ENCODE data around the gene RAB44.
"Not testable (repeated sequence)": the region's sequence is repeated elsewhere in the genome, so short reads cannot be mapped to it uniquely, and the experiment has no call there.

Gene RAB44

GRCh38 chr6:36697481-36697903 is at the start of gene RAB44:
RAB44 (plus strand) TSS chr6:36697826; CDS start chr6:36704236, 6,410 bp downstream.
- Histone ChIP-seq H3K27me3 (ENCODE audit: low read depth, low read length) (no peaks in the 10 kb centered on the region), H3K4me3 (ENCODE audit: low read depth in 1 of 2, low read length in 2 of 2) (no peak within 1 kb of the TSS), H3K4me1 (ENCODE audit: control insufficient read depth in 1 of 2, insufficient read depth in 2 of 2, low read length in 2 of 2) (peaks cover 0 to under 1% of the 10 kb centered on the region in 2 donors), H3K9me3 (ENCODE audit: control insufficient read depth in 1 of 2, low read length in 2 of 2) (no peaks in the 10 kb centered on the region), H3K36me3 (ENCODE audit: control insufficient read depth in 1 of 2, insufficient read depth in 2 of 2, low read length in 2 of 2) (no peaks in the 10 kb centered on the region), H3K27ac (ENCODE audit: low read length) (no peak within 1 kb of the TSS)

DNA sequence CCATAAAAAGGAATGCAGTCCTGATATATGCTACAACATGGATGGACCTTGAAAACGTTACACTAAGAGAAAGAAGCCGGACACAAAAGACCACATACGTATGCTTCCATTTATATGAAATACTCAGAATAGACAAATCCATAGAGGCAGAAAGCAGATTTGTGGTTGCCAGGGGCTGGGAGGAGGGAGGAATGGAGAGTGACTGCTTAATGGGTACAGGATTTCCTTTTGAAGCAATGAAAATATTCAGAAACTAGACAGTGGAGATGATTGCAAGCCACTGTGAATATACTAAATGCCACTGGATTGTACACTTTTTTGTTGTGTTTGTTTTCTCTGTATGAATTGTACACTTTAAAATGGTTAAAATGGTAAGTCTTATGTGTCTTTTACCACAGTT is 48.5 kb upstream of the RAB44 start:
- peaks cover 0 to 9% of the 10 kb centered on the region in 2 donors for H3K4me1 ChIP-seq (ENCODE audit: control insufficient read depth in 1 of 2, insufficient read depth in 2 of 2, low read length in 2 of 2)
- H3K36me3 ChIP-seq (ENCODE audit: control insufficient read depth in 1 of 2, insufficient read depth in 2 of 2, low read length in 2 of 2): no peaks in the 10 kb centered on the region
- no peak overlapping the region for H3K27ac ChIP-seq (ENCODE audit: low read length)
- no peak overlapping the region for H3K4me3 ChIP-seq (ENCODE audit: low read depth in 1 of 2, low read length in 2 of 2)
- no peaks in the 10 kb centered on the region for H3K9me3 ChIP-seq (ENCODE audit: control insufficient read depth in 1 of 2, low read length in 2 of 2)
- no peaks in the 10 kb centered on the region for H3K27me3 ChIP-seq (ENCODE audit: low read depth, low read length)

DNA sequence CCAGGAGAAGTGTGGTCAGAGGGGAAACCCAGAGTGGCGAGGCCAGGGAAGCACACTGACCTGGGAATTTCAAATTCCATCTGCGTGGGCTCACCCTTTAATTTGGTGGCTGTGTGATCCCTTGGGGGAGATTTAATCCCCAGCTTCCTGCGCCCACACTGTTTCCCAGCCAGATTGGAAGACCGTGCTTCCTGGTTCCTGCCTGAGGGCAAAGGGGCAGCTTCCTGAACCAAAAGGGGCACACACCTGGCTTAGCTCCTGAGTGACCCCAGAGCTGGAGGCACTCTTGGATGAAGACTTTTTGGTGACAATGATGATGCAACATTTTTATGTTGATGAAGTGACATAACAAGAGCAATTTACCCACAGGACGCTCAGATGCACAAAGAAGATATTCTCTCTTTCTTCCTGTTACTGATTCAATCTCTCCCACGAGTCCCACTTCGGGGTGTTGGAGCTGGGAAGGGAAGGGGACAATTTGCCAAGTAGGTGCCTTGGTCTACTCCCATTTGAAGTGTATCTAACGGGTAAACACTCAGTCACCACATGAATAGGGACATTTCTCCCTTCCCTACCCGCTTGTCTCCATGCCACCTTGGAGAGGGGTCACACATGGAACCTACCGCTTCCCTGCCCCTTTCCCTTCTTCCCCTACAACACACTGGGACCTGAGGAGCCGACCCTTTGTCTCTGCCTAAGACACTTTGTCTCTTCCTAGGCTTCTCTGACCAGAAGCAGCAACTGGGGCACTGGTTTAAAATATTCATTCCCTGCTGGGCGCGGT is 47.7 kb upstream of the RAB44 start:
- peaks cover 0 to 9% of the 10 kb centered on the region in 2 donors for H3K4me1 ChIP-seq (ENCODE audit: control insufficient read depth in 1 of 2, insufficient read depth in 2 of 2, low read length in 2 of 2)
- no peaks in the 10 kb centered on the region for H3K27me3 ChIP-seq (ENCODE audit: low read depth, low read length)
- H3K36me3 ChIP-seq (ENCODE audit: control insufficient read depth in 1 of 2, insufficient read depth in 2 of 2, low read length in 2 of 2): no peaks in the 10 kb centered on the region
- H3K4me3 ChIP-seq (ENCODE audit: low read depth in 1 of 2, low read length in 2 of 2): no peak overlapping the region
- H3K27ac ChIP-seq (ENCODE audit: low read length): no peak overlapping the region
- H3K9me3 ChIP-seq (ENCODE audit: control insufficient read depth in 1 of 2, low read length in 2 of 2): no peaks in the 10 kb centered on the region

- Histone ChIP-seq H3K36me3 (ENCODE audit: control insufficient read depth in 1 of 2, insufficient read depth in 2 of 2, low read length in 2 of 2) (no peaks in the 10 kb centered on the region), H3K9me3 (ENCODE audit: control insufficient read depth in 1 of 2, low read length in 2 of 2) (no peaks in the 10 kb centered on the region), H3K27me3 (ENCODE audit: low read depth, low read length) (no peaks in the 10 kb centered on the region), H3K4me3 (ENCODE audit: low read depth in 1 of 2, low read length in 2 of 2) (no peak overlapping the region), H3K4me1 (ENCODE audit: control insufficient read depth in 1 of 2, insufficient read depth in 2 of 2, low read length in 2 of 2) (peaks cover 0 to 9% of the 10 kb centered on the region in 2 donors), H3K27ac (ENCODE audit: low read length) (no peak overlapping the region)
These were observed 46.7 kb upstream of the RAB44 start for GRCh38 chr6:36650848-36651478.

DNA sequence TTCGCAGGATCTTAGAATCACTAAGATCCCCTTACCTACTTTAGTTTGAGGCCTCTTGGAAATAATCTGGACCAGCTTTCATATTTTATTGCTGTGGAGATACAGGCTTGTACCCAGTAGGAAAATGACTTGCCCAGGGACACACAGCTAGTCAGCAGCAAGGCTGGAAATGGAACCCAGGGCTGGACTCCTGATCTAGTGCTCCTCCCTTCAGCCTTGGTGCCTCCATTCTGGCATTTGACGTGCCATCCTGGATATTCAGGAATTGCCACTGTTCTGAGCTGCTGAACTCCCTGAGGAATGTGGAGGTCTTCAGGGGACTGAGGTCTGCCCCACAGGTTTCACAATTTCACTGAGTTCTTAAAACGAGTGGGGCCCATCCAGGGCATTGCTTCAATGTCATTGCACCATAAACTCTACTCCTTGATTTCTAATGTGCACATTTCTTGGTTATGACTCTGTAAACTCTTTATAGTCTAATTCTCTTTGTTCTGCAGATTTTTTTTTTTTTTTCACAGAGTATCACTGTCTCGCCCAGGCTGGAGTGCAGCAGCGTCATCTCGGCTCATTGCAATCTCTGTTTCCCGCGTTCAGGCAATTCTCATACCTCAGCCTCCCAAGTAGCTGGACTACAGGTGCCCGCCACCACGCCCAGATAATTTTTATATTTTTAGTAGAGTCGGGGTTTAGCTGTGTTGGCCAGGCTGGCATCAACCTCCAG is 45.8 kb upstream of the RAB44 start:
- H3K36me3 ChIP-seq (ENCODE audit: control insufficient read depth in 1 of 2, insufficient read depth in 2 of 2, low read length in 2 of 2): no peaks in the 10 kb centered on the region
- H3K9me3 ChIP-seq (ENCODE audit: control insufficient read depth in 1 of 2, low read length in 2 of 2): no peaks in the 10 kb centered on the region
- H3K27me3 ChIP-seq (ENCODE audit: low read depth, low read length): no peaks in the 10 kb centered on the region
- no peak overlapping the region for H3K27ac ChIP-seq (ENCODE audit: low read length)
- no peak overlapping the region for H3K4me3 ChIP-seq (ENCODE audit: low read depth in 1 of 2, low read length in 2 of 2)
- peaks cover 0 to 9% of the 10 kb centered on the region in 2 donors for H3K4me1 ChIP-seq (ENCODE audit: control insufficient read depth in 1 of 2, insufficient read depth in 2 of 2, low read length in 2 of 2)

DNA sequence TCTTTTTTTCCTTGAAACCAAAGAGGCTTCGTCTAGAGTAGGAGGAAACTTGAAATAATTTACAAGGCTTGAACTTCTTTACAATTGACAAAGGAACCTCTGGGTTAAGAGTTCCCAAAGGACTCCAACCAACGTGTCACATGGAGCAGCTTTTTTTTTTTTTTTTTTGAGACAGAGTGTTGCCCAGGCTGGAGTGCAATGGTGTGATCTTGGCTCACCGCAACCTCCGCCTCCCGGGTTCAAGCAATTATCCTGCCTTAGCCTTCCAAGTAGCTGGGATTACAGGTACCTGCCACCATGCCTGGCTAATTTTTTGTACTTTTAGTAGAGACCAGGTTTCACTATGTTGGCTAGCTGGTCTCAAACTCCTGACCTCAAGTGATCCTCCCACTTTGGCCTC is 43.2 kb upstream of the RAB44 start:
- H3K9me3 ChIP-seq (ENCODE audit: control insufficient read depth in 1 of 2, low read length in 2 of 2); H3K27ac ChIP-seq (ENCODE audit: low read length); H3K4me3 ChIP-seq (ENCODE audit: low read depth in 1 of 2, low read length in 2 of 2); H3K4me1 ChIP-seq (ENCODE audit: control insufficient read depth in 1 of 2, insufficient read depth in 2 of 2, low read length in 2 of 2); H3K27me3 ChIP-seq (ENCODE audit: low read depth, low read length); H3K36me3 ChIP-seq (ENCODE audit: control insufficient read depth in 1 of 2, insufficient read depth in 2 of 2, low read length in 2 of 2): not testable (repeated sequence)

DNA sequence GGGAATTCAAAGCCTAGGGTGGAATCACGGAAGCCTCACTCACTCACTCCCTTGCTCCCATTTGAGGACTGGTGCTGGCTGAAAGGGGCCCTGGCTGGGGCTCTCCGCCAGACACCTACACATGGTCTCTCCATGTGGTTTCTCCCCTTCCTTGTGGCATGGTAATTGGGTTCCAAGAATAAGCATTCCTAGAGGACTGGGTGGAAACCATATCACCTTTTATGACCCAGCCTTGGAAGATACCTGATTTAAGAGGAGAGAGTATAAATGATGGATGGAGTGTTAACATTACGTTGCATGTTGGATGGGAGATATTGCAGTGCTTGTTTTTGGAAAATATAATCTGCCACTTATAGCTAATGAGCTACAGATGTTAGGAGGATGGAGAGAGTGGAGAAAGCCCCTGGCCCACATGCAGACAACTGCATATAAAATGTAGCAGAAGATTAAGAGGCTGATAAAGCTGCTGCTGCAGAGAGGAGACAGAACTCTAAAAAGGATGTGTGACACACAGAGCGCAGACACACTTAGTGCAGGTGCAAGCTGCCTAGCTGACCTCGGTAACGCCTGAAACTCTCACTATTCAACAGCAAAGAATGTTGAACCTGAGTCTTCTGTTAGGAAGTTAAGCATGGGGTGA is 42.4 kb upstream of the RAB44 start:
- no peak overlapping the region for H3K4me3 ChIP-seq (ENCODE audit: low read depth in 1 of 2, low read length in 2 of 2)
- peaks cover 0 to under 1% of the 10 kb centered on the region in 2 donors for H3K4me1 ChIP-seq (ENCODE audit: control insufficient read depth in 1 of 2, insufficient read depth in 2 of 2, low read length in 2 of 2)
- no peaks in the 10 kb centered on the region for H3K36me3 ChIP-seq (ENCODE audit: control insufficient read depth in 1 of 2, insufficient read depth in 2 of 2, low read length in 2 of 2)
- H3K27me3 ChIP-seq (ENCODE audit: low read depth, low read length): no peaks in the 10 kb centered on the region
- H3K27ac ChIP-seq (ENCODE audit: low read length): no peak overlapping the region
- H3K9me3 ChIP-seq (ENCODE audit: control insufficient read depth in 1 of 2, low read length in 2 of 2): no peaks in the 10 kb centered on the region

DNA sequence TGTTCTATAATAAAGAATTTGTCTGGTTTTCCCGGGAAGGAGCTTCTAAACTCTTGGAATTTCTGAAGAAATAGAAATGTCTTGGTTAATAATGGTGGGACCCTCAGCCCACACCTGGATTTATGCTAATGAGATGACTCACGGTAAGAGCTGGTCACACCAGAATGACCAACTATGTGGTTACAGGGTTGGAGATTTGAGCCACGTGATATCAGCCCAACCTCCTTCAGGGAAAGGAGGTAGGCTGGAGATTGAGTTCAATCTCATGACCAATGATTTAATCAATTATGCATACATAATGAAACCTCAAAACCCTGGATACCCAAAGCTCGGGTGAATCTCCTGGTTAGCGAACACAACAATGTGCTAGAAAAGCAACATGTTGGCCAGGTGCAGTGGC is 41.2 kb upstream of the RAB44 start:
- Histone ChIP-seq H3K36me3 (ENCODE audit: control insufficient read depth in 1 of 2, insufficient read depth in 2 of 2, low read length in 2 of 2) (no peaks in the 10 kb centered on the region), H3K27me3 (ENCODE audit: low read depth, low read length) (no peaks in the 10 kb centered on the region), H3K27ac (ENCODE audit: low read length) (no peak overlapping the region), H3K4me3 (ENCODE audit: low read depth in 1 of 2, low read length in 2 of 2) (no peak overlapping the region), H3K4me1 (ENCODE audit: control insufficient read depth in 1 of 2, insufficient read depth in 2 of 2, low read length in 2 of 2) (peaks cover 0 to 9% of the 10 kb centered on the region in 2 donors), H3K9me3 (ENCODE audit: control insufficient read depth in 1 of 2, low read length in 2 of 2) (no peaks in the 10 kb centered on the region)

DNA sequence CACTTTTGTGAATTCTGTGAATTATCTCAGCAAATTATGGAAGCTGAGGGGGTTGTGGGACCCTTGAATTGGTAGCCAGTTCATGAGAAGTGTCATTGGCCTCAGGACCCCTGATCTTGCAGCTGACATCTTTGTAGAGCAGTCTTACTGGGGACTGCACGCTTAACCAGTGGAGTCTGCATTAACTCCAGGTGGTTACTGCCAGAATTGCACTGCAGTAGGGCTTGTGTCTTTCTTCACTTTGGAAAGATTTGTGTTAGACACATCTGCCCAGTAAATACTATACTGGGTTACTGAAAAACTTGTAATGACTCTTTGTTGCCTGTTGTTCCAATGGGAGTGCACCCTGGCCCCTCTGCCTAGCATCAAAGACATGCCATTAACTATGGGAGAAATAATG is 40.4 kb upstream of the RAB44 start:
- no peaks in the 10 kb centered on the region for H3K27me3 ChIP-seq (ENCODE audit: low read depth, low read length)
- H3K36me3 ChIP-seq (ENCODE audit: control insufficient read depth in 1 of 2, insufficient read depth in 2 of 2, low read length in 2 of 2): no peaks in the 10 kb centered on the region
- H3K9me3 ChIP-seq (ENCODE audit: control insufficient read depth in 1 of 2, low read length in 2 of 2): no peaks in the 10 kb centered on the region
- H3K4me1 ChIP-seq (ENCODE audit: control insufficient read depth in 1 of 2, insufficient read depth in 2 of 2, low read length in 2 of 2): peaks cover 0 to 9% of the 10 kb centered on the region in 2 donors
- H3K27ac ChIP-seq (ENCODE audit: low read length): no peak overlapping the region
- H3K4me3 ChIP-seq (ENCODE audit: low read depth in 1 of 2, low read length in 2 of 2): no peak overlapping the region

GRCh38 chr6:36657942-36658544 is 39.6 kb upstream of the RAB44 start:
- H3K27ac ChIP-seq (ENCODE audit: low read length): no peak overlapping the region
- no peaks in the 10 kb centered on the region for H3K9me3 ChIP-seq (ENCODE audit: control insufficient read depth in 1 of 2, low read length in 2 of 2)
- no peaks in the 10 kb centered on the region for H3K36me3 ChIP-seq (ENCODE audit: control insufficient read depth in 1 of 2, insufficient read depth in 2 of 2, low read length in 2 of 2)
- peaks cover 0 to 9% of the 10 kb centered on the region in 2 donors for H3K4me1 ChIP-seq (ENCODE audit: control insufficient read depth in 1 of 2, insufficient read depth in 2 of 2, low read length in 2 of 2)
- no peaks in the 10 kb centered on the region for H3K27me3 ChIP-seq (ENCODE audit: low read depth, low read length)
- no peak overlapping the region for H3K4me3 ChIP-seq (ENCODE audit: low read depth in 1 of 2, low read length in 2 of 2)

- no peaks in the 10 kb centered on the region for H3K27me3 ChIP-seq (ENCODE audit: low read depth, low read length)
These were observed 38.4 kb upstream of the RAB44 start for GRCh38 chr6:36659271-36659670.

More at GRCh38 chr6:36659271-36659670, 38.4 kb upstream of the RAB44 start:
- no peak overlapping the region for H3K27ac ChIP-seq (ENCODE audit: low read length)
- H3K4me3 ChIP-seq (ENCODE audit: low read depth in 1 of 2, low read length in 2 of 2): no peak overlapping the region
- H3K9me3 ChIP-seq (ENCODE audit: control insufficient read depth in 1 of 2, low read length in 2 of 2): no peaks in the 10 kb centered on the region
- peaks cover 0 to 9% of the 10 kb centered on the region in 2 donors for H3K4me1 ChIP-seq (ENCODE audit: control insufficient read depth in 1 of 2, insufficient read depth in 2 of 2, low read length in 2 of 2)
- no peaks in the 10 kb centered on the region for H3K36me3 ChIP-seq (ENCODE audit: control insufficient read depth in 1 of 2, insufficient read depth in 2 of 2, low read length in 2 of 2)
